SK-N-SH (cell line): ENCODE data around the gene DGKD. TPM values are rescaled to one million over a fixed set of nuclear protein-coding genes. Genes with fewer than 3 reads are reported as not detected.

Experiments used
- CTCF ChIA-PET: fragments of 300-600, 350-600 bp; formaldehyde crosslinking; extraction: SDS; loops from one replicate; lab custom pipeline; 2021; lab: Yijun Ruan, JAX
- POLR2A ChIA-PET: fragments of 350-600 bp; sonication (Branson Sonifier 250); formaldehyde crosslinking; extraction: SDS; loops from one replicate; lab custom pipeline; 2020; ENCODE audit warnings: antibody characterized with exemption, inconsistent platforms; lab: Yijun Ruan, JAX
- DNase-seq: peaks from one replicate; pipeline ENCODE4 v3.0.0; 2012
- H2AFZ ChIP-seq: fragments of 200-600 bp; sonication (generic); 2 replicates; pipeline ENCODE4 v1.8.1; 2016; ENCODE audit warnings: antibody characterized with exemption, mild to moderate bottlenecking, low read depth
- H3F3A ChIP-seq: fragments of 200-600 bp; sonication (generic); replicated peaks from 2 replicates; pipeline ENCODE3; 2016; ENCODE audit warnings: antibody characterized with exemption, mild to moderate bottlenecking; ENCODE audit not compliant: insufficient read depth
- H3K27ac ChIP-seq, 2 experiments: fragments of 200-500 bp in 1 of 2; fragments of 200-600 bp in 1 of 2; sonication (Bioruptor generic) in 1 of 2; sonication (generic), shearing (Covaris generic) in 1 of 2; 2 replicates each; pipeline versions ENCODE4 v1.5.1 to v1.6.1; 2014 to 2016; ENCODE audit warnings: low read depth in 2 of 2, inconsistent platforms in 1 of 2, low read length in 1 of 2, mild to moderate bottlenecking in 1 of 2, mixed read lengths in 1 of 2
- H3K27me3 ChIP-seq: fragments of 200-600 bp; sonication (generic), shearing (Covaris generic); 2 replicates; pipeline ENCODE4 v1.6.1; 2016; ENCODE audit warnings: mixed run types; ENCODE audit not compliant: insufficient read depth
- H3K36me3 ChIP-seq, 2 experiments: fragments of 200-500 bp in 1 of 2; fragments of 200-600 bp in 1 of 2; sonication (Bioruptor generic) in 1 of 2; sonication (generic) in 1 of 2; replicated peaks in 1 of 2; 2 replicates each; pipeline versions ENCODE3 to v1.5.1; 2014 to 2016; ENCODE audit warnings: low read length in 1 of 2, mild to moderate bottlenecking in 1 of 2; ENCODE audit not compliant: insufficient read depth in 2 of 2, control insufficient read depth in 1 of 2
- H3K4me1 ChIP-seq, 2 experiments: fragments of 200-500 bp in 1 of 2; fragments of 200-600 bp in 1 of 2; sonication (Bioruptor generic) in 1 of 2; sonication (generic), shearing (Covaris generic) in 1 of 2; 2 replicates each; pipeline versions ENCODE4 v1.5.1 to v1.6.1; 2014 to 2016; ENCODE audit warnings: low read depth in 1 of 2, low read length in 1 of 2, mixed run types in 1 of 2; ENCODE audit not compliant: insufficient read depth in 2 of 2, control insufficient read depth in 1 of 2
- H3K4me2 ChIP-seq: fragments of 200-600 bp; sonication (generic), shearing (Covaris generic); 2 replicates; pipeline ENCODE4 v1.6.1; 2017; ENCODE audit warnings: mixed run types
- H3K4me3 ChIP-seq, 2 experiments: fragments of 200-500 bp in 1 of 2; fragments of 200-600 bp in 1 of 2; sonication (Bioruptor generic) in 1 of 2; sonication (generic), shearing (Covaris generic) in 1 of 2; 2 replicates each; pipeline versions ENCODE4 v1.5.1 to v1.8.1; 2014 to 2016; ENCODE audit warnings: low read depth in 2 of 2, inconsistent platforms in 1 of 2, low read length in 1 of 2, mild to moderate bottlenecking in 1 of 2, mixed read lengths in 1 of 2, moderate library complexity in 1 of 2
- H3K79me2 ChIP-seq: fragments of 200-600 bp; sonication (generic); 2 replicates; pipeline ENCODE4 v1.8.1; 2017; ENCODE audit warnings: mild to moderate bottlenecking; ENCODE audit not compliant: insufficient read depth
- H3K9ac ChIP-seq: fragments of 200-600 bp; sonication (generic); 2 replicates; pipeline ENCODE4 v1.6.1; 2017; ENCODE audit warnings: mixed run types
- H3K9me2 ChIP-seq: fragments of 200-600 bp; sonication (generic); 2 replicates; pipeline ENCODE4 v1.6.1; 2017; ENCODE audit warnings: mixed run types
- H3K9me3 ChIP-seq: fragments of 200-600 bp; sonication (generic); 2 replicates; pipeline ENCODE4 v1.6.1; 2017; ENCODE audit warnings: mixed run types, mild to moderate bottlenecking, moderate library complexity
- H4K20me1 ChIP-seq: fragments of 200-600 bp; sonication (generic); 2 replicates; pipeline ENCODE4 v1.6.1; 2017; ENCODE audit warnings: mild to moderate bottlenecking, mixed run types; ENCODE audit not compliant: insufficient read depth
- CHD2 ChIP-seq: fragments of 150-350 bp; IDR thresholded peaks from 2 replicates; pipeline ENCODE4 v1.6.1; 2018; ENCODE audit warnings: low read length; ENCODE audit not compliant: partially characterized antibody
- CTCF ChIP-seq: fragments of 200-600 bp; sonication (generic); IDR thresholded peaks from 2 replicates; pipeline ENCODE4 v1.6.1; 2017; ENCODE audit warnings: antibody characterized with exemption, mild to moderate bottlenecking, moderate library complexity
- EZH2phosphoT487 ChIP-seq: fragments of 200-600 bp; sonication (generic); IDR thresholded peaks from 2 replicates; pipeline ENCODE4 v1.6.1; 2017; ENCODE audit warnings: low read depth, mixed run types, mild to moderate bottlenecking, antibody characterized with exemption, moderate library complexity, borderline replicate concordance
- FOSL2 ChIP-seq: IDR thresholded peaks from 2 replicates; pipeline ENCODE4 v1.4.0; 2012; ENCODE audit warnings: low read depth, mild to moderate bottlenecking, moderate library complexity, borderline replicate concordance
- FOXJ3 ChIP-seq: sonication (generic); formaldehyde crosslinking; IDR thresholded peaks from 2 replicates; pipeline ENCODE4 v1.5.1; 2020; ENCODE audit warnings: mild to moderate bottlenecking, missing genetic modification reagents
- GABPA ChIP-seq: IDR thresholded peaks from 2 replicates; pipeline ENCODE4 v1.4.0; 2012; ENCODE audit warnings: low read depth, mild to moderate bottlenecking
- GATA2 ChIP-seq: sonication (generic); formaldehyde crosslinking; IDR thresholded peaks from 2 replicates; pipeline ENCODE4 v1.5.0; 2020; ENCODE audit warnings: mild to moderate bottlenecking, missing genetic modification reagents
- JUND ChIP-seq: IDR thresholded peaks from 2 replicates; pipeline ENCODE4 v1.4.0; 2012
- MEF2A ChIP-seq: IDR thresholded peaks from 2 replicates; pipeline ENCODE4 v1.4.0; 2012; ENCODE audit warnings: low read depth, borderline replicate concordance
- NFIC ChIP-seq: IDR thresholded peaks from 2 replicates; pipeline ENCODE4 v1.4.0; 2012; ENCODE audit warnings: borderline replicate concordance
- NRF1 ChIP-seq: IDR thresholded peaks from 2 replicates; pipeline ENCODE4 v1.6.1; 2012; ENCODE audit warnings: low read depth, mild to moderate bottlenecking, low read length
- RAD21 ChIP-seq: IDR thresholded peaks from 2 replicates; pipeline ENCODE4 v1.6.1; 2012; ENCODE audit warnings: mild to moderate bottlenecking, low read length
- RCOR1 ChIP-seq: fragments of 150-350 bp; IDR thresholded peaks from 2 replicates; pipeline ENCODE4 v1.6.1; 2017; ENCODE audit warnings: antibody characterized with exemption, low read length
- REST ChIP-seq: IDR thresholded peaks from 2 replicates; pipeline ENCODE4 v1.6.1; 2012; ENCODE audit warnings: mild to moderate bottlenecking, low read depth, low read length, moderate library complexity
- RFX5 ChIP-seq: IDR thresholded peaks from 2 replicates; pipeline ENCODE4 v1.6.1; 2012; ENCODE audit warnings: mild to moderate bottlenecking, improper control_type of control experiment, low read length
- RXRA ChIP-seq: IDR thresholded peaks from 2 replicates; pipeline ENCODE4 v1.4.0; 2012; ENCODE audit warnings: low read depth, mild to moderate bottlenecking, borderline replicate concordance
- SIN3A ChIP-seq: IDR thresholded peaks from 2 replicates; pipeline ENCODE4 v1.6.1; 2012; ENCODE audit warnings: low read depth, mild to moderate bottlenecking, low read length, moderate library complexity, borderline replicate concordance
- SMC3 ChIP-seq: IDR thresholded peaks from 2 replicates; pipeline ENCODE4 v1.6.1; 2012; ENCODE audit warnings: low read depth, low read length, improper control_type of control experiment
- TCF12 ChIP-seq: IDR thresholded peaks from 2 replicates; pipeline ENCODE4 v1.4.0; 2012
- USF1 ChIP-seq: IDR thresholded peaks from 2 replicates; pipeline ENCODE4 v1.4.0; 2012; ENCODE audit warnings: low read depth, borderline replicate concordance
- USF2 ChIP-seq: fragments of 150-350 bp; IDR thresholded peaks from 2 replicates; pipeline ENCODE4 v1.6.1; 2017; ENCODE audit warnings: antibody characterized with exemption, low read length, low read depth, borderline replicate concordance
- ZBTB33 ChIP-seq: IDR thresholded peaks from 2 replicates; pipeline ENCODE4 v1.4.0; 2012; ENCODE audit warnings: low read depth, borderline replicate concordance
- WGBS: methylation state at CpG from one replicate; pipeline ENCODE4 v1.1.6; 2017; ENCODE audit warnings: low lambda C conversion rate; 5-methylcytosine and 5-hydroxymethylcytosine counted together
- polyA plus RNA-seq, 3 experiments: library from polyadenylated mRNA; depleted of rRNA; stranded (reverse); fragments of >200 nt; gene quantifications; 2 replicates each; pipeline ENCODE4 v1.2.3, GENCODE V29; 2012

The DGKD gene
- polyA plus RNA-seq, 1 of the 3 experiments (the other 2 are of a cell fraction): 21.7 TPM

- no peak for TF ChIP-seq REST
- TF ChIP-seq TCF12: no peak
- TF ChIP-seq CHD2: no peak
These were observed 91.0 kb downstream of the DGKD start (continued) for GRCh38 chr2:233445152-233445830.

- no peaks in the 10 kb centered on the region for H3K9me3 ChIP-seq
These were observed 91.8 kb downstream of the DGKD start for GRCh38 chr2:233446121-233446520.

More at GRCh38 chr2:233446121-233446520, 91.8 kb downstream of the DGKD start:
- TF ChIP-seq CTCF (no peak), SIN3A (no peak), RCOR1 (no peak), FOXJ3 (no peak), GABPA (no peak), USF1 (no peak), RFX5 (no peak), SMC3 (no peak), MEF2A (no peak), GATA2 (CRISPR knock-in tag) (no peak), RXRA (no peak), NFIC (no peak), TCF12 (no peak), JUND (no peak), USF2 (no peak), RAD21 (no peak), EZH2phosphoT487 (no peak), NRF1 (no peak), ZBTB33 (no peak), FOSL2 (no peak)
- no peaks in the 10 kb centered on the region for H4K20me1 ChIP-seq
- H3K79me2 ChIP-seq: peaks cover 5% of the 10 kb centered on the region; the same call in 1 of the 2 replicates
- H3K4me1 ChIP-seq: no peaks in the 10 kb centered on the region
- no peaks in the 10 kb centered on the region for H3K27me3 ChIP-seq
- H3K27ac ChIP-seq: no peak overlapping the region
- no peak overlapping the region for H2AFZ ChIP-seq
- DNase-seq: no peak
- WGBS: 100% methylated on average over 1 of the region's 1 CpG
- H3K4me2 ChIP-seq: no peak overlapping the region
- no peaks in the 10 kb centered on the region for H3F3A ChIP-seq
- no peak overlapping the region for H3K4me3 ChIP-seq
- peaks cover 8 to 39% of the 10 kb centered on the region in 2 experiments for H3K36me3 ChIP-seq
- ChIA-PET POLR2A (no interaction called here), CTCF (interaction anchor here (2.7 kb wide), 1 partner anchor 92 kb away, joined by 11 read pairs; the partner anchor contains the start of gene DGKD)
- no peaks in the 10 kb centered on the region for H3K9me2 ChIP-seq
- no peak overlapping the region for H3K9ac ChIP-seq
